ENCODE data around the gene AMACR.
"Not testable (repeated sequence)": the region's sequence is repeated elsewhere in the genome, so short reads cannot be mapped to it uniquely, and the experiment has no call there.

Gene AMACR

GRCh38 chr5:33964132-33964700 is 43.6 kb downstream of the AMACR start:
- no peak for DNase-seq

- DNase-seq, result no peak
These were observed 49.7 kb downstream of the AMACR start for GRCh38 chr5:33958176-33958575.

GRCh38 chr5:33957577-33958150 is 50.2 kb downstream of the AMACR start:
- DNase-seq, result no peak

- not testable (repeated sequence) for DNase-seq
These were observed 55.7 kb downstream of the AMACR start for GRCh38 chr5:33952175-33952574.

GRCh38 chr5:33944543-33945132 is 63.2 kb downstream of the AMACR start:
- no peak for DNase-seq

GRCh38 chr5:33941090-33941489 is 66.8 kb downstream of the AMACR start:
- no peak for DNase-seq

GRCh38 chr5:33939556-33940262 is 68.1 kb downstream of the AMACR start:
- DNase-seq, result no peak

GRCh38 chr5:33938881-33939280 is 69.0 kb downstream of the AMACR start:
- DNase-seq, result no peak

GRCh38 chr5:33938507-33938796 is 69.4 kb downstream of the AMACR start:
- DNase-seq, result no peak

- DNase-seq, result no peak
These were observed 69.9 kb downstream of the AMACR start for GRCh38 chr5:33937707-33938506.

- DNase-seq, result no peak
These were observed 70.7 kb downstream of the AMACR start for GRCh38 chr5:33937017-33937706.

GRCh38 chr5:33936381-33937016 is 71.4 kb downstream of the AMACR start, which contains the start of gene RXFP3:
TSS of gene RXFP3 (plus strand) at chr5:33936386. CDS start at chr5:33936741, 355 bp downstream.
- DNase-seq, result no peak

All from DMS79 treated with DMSO at 0.1 percent for 48 hours (cell line).